CD4-positive, alpha-beta memory T cell (primary cell): ENCODE results near the gene TAF1B. TPM values are rescaled to one million over a fixed set of nuclear protein-coding genes. Genes with fewer than 3 reads are reported as not detected.

Experiments used
- CTCF ChIA-PET: fragments of 350-600 bp; sonication (Branson Sonifier 250); formaldehyde crosslinking; loops from one replicate; lab custom pipeline; 2021; ENCODE audit warnings: inconsistent platforms; ENCODE audit not compliant: partially characterized antibody; lab: Charles Lee
- POLR2A ChIA-PET: fragments of 350-600 bp; sonication (Branson Sonifier 250); formaldehyde crosslinking; loops from one replicate; lab custom pipeline; 2021; ENCODE audit not compliant: partially characterized antibody; lab: Charles Lee
- DNase-seq, 5 donors: peaks; one replicate each; pipeline versions ENCODE4 v3.0.0 to v3.0.0-alpha.2; 2020 to 2022; ENCODE audit warnings: mixed read lengths in 1 of 5
- H3K27ac ChIP-seq: one replicate; pipeline ENCODE4 v1.7.0; 2013; ENCODE audit warnings: low read depth, low read length
- H3K27me3 ChIP-seq: 2 replicates; pipeline ENCODE4 v1.7.0; 2013; ENCODE audit warnings: mild to moderate bottlenecking, low read length, moderate library complexity; ENCODE audit not compliant: insufficient read depth
- H3K36me3 ChIP-seq: 2 replicates; pipeline ENCODE4 v1.7.0; 2013; ENCODE audit warnings: mild to moderate bottlenecking, low read length, moderate library complexity; ENCODE audit not compliant: insufficient read depth
- H3K4me1 ChIP-seq: 2 replicates; pipeline ENCODE4 v1.7.0; 2013; ENCODE audit warnings: mild to moderate bottlenecking, low read length, moderate library complexity; ENCODE audit not compliant: insufficient read depth
- H3K4me3 ChIP-seq, 2 donors: one replicate each; pipeline ENCODE4 v1.7.0; 2013; ENCODE audit warnings: low read length in 2 of 2, mild to moderate bottlenecking in 1 of 2
- H3K9me3 ChIP-seq, 2 donors: one replicate each; pipeline ENCODE4 v1.7.0; 2013; ENCODE audit warnings: low read length in 2 of 2, control low read depth in 1 of 2; ENCODE audit not compliant: control insufficient read depth in 1 of 2
- H3K27ac Mint-ChIP-seq, 7 donors: one replicate each; pipeline ENCODE4 v1.8.0; 2020 to 2021; ENCODE audit warnings: mixed read lengths in 7 of 7, mild to moderate bottlenecking in 6 of 7, inconsistent platforms in 3 of 7, moderate library complexity in 3 of 7
- H3K27me3 Mint-ChIP-seq, 2 donors: one replicate each; pipeline ENCODE4 v1.8.0; 2020 to 2021; ENCODE audit warnings: mixed read lengths in 2 of 2
- H3K36me3 Mint-ChIP-seq, 2 donors: one replicate each; pipeline ENCODE4 v1.8.0; 2020 to 2021; ENCODE audit warnings: mixed read lengths in 2 of 2, inconsistent platforms in 1 of 2, mild to moderate bottlenecking in 1 of 2
- H3K4me1 Mint-ChIP-seq, 4 donors: one replicate each; pipeline ENCODE4 v1.8.0; 2020 to 2021; ENCODE audit warnings: mixed read lengths in 4 of 4, mild to moderate bottlenecking in 1 of 4
- H3K4me3 Mint-ChIP-seq, 8 donors: one replicate each; pipeline ENCODE4 v1.8.0; 2020 to 2021; ENCODE audit warnings: mixed read lengths in 8 of 8, mild to moderate bottlenecking in 7 of 8, moderate library complexity in 6 of 8, inconsistent platforms in 3 of 8
- H3K9me3 Mint-ChIP-seq, 8 donors: one replicate each; pipeline ENCODE4 v1.8.0; 2020 to 2021; ENCODE audit warnings: mixed read lengths in 8 of 8, mild to moderate bottlenecking in 5 of 8, inconsistent platforms in 3 of 8, moderate library complexity in 1 of 8
- intact Hi-C: fragments of 100-400 bp; cut with micrococcal nuclease; formaldehyde crosslinking; loops from one replicate; pipeline ENCODE4 v1.15.1; 2023
- polyA plus RNA-seq, 2 donors: library from polyadenylated mRNA; unstranded; fragments of 300-500 nt; fragmentation: Illumina TruSeq; gene quantifications; one replicate each; pipeline ENCODE4 v1.2.3, GENCODE V29; 2021
- total RNA-seq, 2 experiments: library from RNA; stranded (reverse); gene quantifications; one replicate each; pipeline ENCODE4 v1.2.3, GENCODE V29; 2021

TAF1B gene
- total RNA-seq: 10 to 100 TPM; 23.5 to 23.9 TPM
- polyA plus RNA-seq: 10 to 100 TPM in 1 of 2 donors, 1 to 10 TPM in 1; 4.1 to 12.2 TPM

GRCh38 chr2:9843229-9844035 lies at the start of gene TAF1B:
TSS of gene TAF1B (plus strand) at chr2:9843474. CDS start at chr2:9843542, 68 bp downstream.
- Histone ChIP-seq H3K36me3 (peaks cover 8% of the 10 kb centered on the region), H3K9me3 (no peaks in the 10 kb centered on the region), H3K4me1 (peaks cover 41% of the 10 kb centered on the region), H3K4me3 (peak within 1 kb of the TSS; percentile 85 to 92), H3K27ac (peak within 1 kb of the TSS; percentile 76), H3K27me3 (no peaks in the 10 kb centered on the region)
- ChIA-PET CTCF (interaction anchor here (0.8 to 3.8 kb wide), 18 partner anchors 9 to 370 kb away, joined by 3 to 19 read pairs (median 3); partner anchors contain the start of gene IAH1), POLR2A (interaction anchor here (0.7 to 3.1 kb wide), 20 partner anchors 12 to 1312 kb away, joined by 3 to 21 read pairs (median 4); partner anchors contain the start of genes ADAM17, CPSF3, IAH1 and ITGB1BP1)
- intact Hi-C loops: loop anchor here (1.0 to 5.0 kb wide), 4 partner anchors 29 to 421 kb away; partner anchors contain the start of genes CPSF3, GRHL1 and ITGB1BP1
- peaks cover 32 to 50% (median 40%) of the 10 kb centered on the region in 4 donors for H3K4me1 Mint-ChIP-seq
- H3K36me3 Mint-ChIP-seq: peaks cover 9 to 38% of the 10 kb centered on the region in 2 donors
- H3K9me3 Mint-ChIP-seq: no peaks in the 10 kb centered on the region
- peak within 1 kb of the TSS; percentile 82 to 97 (median 93) for H3K27ac Mint-ChIP-seq
- no peaks in the 10 kb centered on the region for H3K27me3 Mint-ChIP-seq
- H3K4me3 Mint-ChIP-seq: peak within 1 kb of the TSS; percentile 91 to 97 (median 94)
- peak; percentile 82 to 84 (median 83) for DNase-seq

DNA sequence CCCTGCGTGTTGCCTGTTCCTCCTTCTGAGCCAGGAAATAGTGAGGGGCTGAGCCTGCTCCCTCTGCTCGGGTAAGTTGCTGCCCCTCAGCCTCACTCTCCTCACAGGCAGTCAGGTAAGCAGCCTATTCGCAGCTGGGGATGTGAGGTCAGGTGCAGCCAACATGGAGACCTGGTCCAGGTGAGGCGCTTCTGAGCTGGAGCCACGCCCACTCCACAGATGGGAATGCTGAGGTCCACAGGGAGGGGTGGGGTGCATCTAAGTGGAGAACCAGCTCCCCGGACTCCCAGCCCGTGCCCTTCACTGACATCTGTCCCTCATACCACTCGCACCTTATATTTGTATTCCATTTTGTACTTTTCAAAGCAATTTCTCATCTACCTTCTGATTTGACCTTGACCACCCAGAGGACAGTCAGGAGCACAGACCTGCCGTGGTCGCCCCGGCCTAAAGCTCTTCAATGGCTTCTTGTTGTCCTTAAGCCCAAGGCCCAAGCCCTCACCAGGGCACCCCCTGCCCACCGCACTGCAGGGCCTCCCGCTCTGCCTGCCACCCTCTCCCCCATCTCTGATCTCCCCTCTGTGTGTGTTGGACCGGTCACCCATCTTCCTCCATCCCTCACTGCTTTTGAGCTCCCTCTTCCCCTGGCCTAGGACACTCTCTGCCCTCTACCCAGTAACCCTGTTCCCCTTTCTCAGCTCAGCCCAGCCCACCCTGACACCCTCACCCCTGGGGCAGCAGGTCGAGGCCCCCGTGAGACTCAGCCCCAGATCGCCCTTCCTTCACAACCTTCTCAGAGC lies 49.2 kb upstream of the TAF1B start:
- no peak overlapping the region for H3K27ac ChIP-seq
- Mint-ChIP-seq H3K4me1 (peaks cover 9 to 18% (median 14%) of the 10 kb centered on the region in 4 donors), H3K27ac (peak overlapping the region in 2 of 7 donors; percentile 43 to 48), H3K36me3 (no peaks in the 10 kb centered on the region), H3K9me3 (no peaks in the 10 kb centered on the region), H3K27me3 (no peaks in the 10 kb centered on the region), H3K4me3 (peak overlapping the region in 1 of 8 donors; percentile 13)
- H3K36me3 ChIP-seq: no peaks in the 10 kb centered on the region
- H3K4me1 ChIP-seq: peaks cover 11% of the 10 kb centered on the region
- H3K27me3 ChIP-seq: no peaks in the 10 kb centered on the region
- ChIA-PET CTCF (interaction anchor here (1.1 to 1.5 kb wide), 3 partner anchors 20 to 278 kb away, joined by 3 to 4 read pairs (median 3); no protein-coding TSS in a partner anchor), POLR2A (interaction anchor here (1.2 kb wide), 1 partner anchor 164 kb away, joined by 3 read pairs; the partner anchor contains the start of gene YWHAQ)
- H3K9me3 ChIP-seq: no peaks in the 10 kb centered on the region
- DNase-seq: no peak
- no peak overlapping the region for H3K4me3 ChIP-seq
- intact Hi-C loops: no loop called here

DNA sequence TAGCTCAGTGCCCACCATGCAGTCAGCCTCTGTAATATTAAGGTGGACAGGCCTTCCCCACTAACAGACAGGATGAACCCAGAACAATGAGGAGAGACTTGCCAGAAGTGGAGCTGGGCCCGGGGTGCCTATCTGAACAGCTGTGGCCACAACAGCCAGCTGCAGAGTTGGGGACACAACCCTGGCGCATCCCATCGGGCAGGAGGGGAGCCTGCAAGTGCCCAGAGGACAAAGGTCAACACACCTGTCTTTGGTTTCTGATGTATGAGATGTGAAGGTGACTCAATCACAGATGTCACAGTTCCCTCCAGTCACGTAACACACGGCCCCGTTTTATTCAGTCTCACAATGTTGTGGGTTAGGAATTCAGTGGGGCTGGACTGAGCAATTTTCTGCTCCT lies 48.2 kb upstream of the TAF1B start:
- H3K27ac Mint-ChIP-seq: no peak overlapping the region
- Histone ChIP-seq H3K27ac (no peak overlapping the region), H3K9me3 (no peaks in the 10 kb centered on the region), H3K36me3 (no peaks in the 10 kb centered on the region), H3K4me3 (no peak overlapping the region), H3K4me1 (peaks cover 21% of the 10 kb centered on the region), H3K27me3 (no peaks in the 10 kb centered on the region)
- H3K9me3 Mint-ChIP-seq: no peaks in the 10 kb centered on the region
- H3K36me3 Mint-ChIP-seq: no peaks in the 10 kb centered on the region
- ChIA-PET CTCF (interaction anchor here (1.1 to 1.5 kb wide), 3 partner anchors 19 to 277 kb away, joined by 3 to 4 read pairs (median 3); no protein-coding TSS in a partner anchor), POLR2A (no interaction called here)
- intact Hi-C loops: loop anchor here (5.0 kb wide), 1 partner anchor 588 kb away; the partner anchor contains the start of gene ASAP2
- no peak for DNase-seq
- H3K4me3 Mint-ChIP-seq: no peak overlapping the region
- H3K27me3 Mint-ChIP-seq: no peaks in the 10 kb centered on the region
- peaks cover 17 to 28% (median 23%) of the 10 kb centered on the region in 4 donors for H3K4me1 Mint-ChIP-seq

DNA sequence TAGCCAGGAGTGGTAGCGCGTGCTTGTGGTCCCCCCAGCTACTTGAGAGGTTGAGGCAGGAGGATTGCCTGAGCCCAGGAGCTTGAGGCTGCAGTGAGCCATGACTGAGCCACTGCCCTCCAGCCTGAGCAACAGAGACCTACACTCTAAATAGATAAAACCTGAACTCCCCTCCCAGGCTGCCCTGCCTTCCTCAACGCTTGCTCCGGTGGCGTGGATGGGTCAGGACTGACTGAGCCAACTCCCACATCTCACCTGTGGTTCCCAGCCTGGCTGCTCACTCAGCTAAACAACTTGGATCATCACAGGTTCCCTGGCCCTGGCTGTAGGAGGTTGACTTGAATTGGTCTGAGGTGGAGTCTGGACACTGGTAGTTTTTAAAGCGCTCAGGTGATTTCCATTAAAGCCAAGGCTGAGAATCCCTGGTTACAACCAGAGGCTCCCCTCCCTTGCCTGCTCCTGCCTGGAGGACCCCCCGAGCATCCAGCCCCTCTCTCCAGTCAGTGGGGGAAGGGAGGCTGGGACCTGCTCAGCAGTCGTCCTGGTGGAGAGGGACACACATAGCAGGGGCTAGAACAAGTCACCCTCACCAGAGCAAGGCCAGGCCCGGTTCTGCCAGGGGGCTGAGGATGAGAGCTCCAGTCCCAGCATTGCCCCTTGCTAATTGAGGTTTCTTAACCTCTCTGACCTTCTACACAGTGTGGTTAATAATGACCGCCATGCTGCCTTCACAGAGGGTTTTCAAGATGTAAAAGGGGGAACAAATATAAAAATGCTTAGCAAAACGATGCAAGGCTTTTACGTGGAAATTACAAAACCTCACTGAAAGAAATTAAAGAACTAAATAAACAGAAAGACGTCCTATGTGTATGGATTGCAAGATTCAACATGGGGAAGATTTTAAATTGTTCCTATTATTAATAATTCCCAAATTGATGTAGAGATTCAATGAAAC lies 46.9 kb upstream of the TAF1B start:
- Mint-ChIP-seq H3K9me3 (no peaks in the 10 kb centered on the region), H3K27ac (peak overlapping the region in 1 of 7 donors; percentile 16), H3K4me1 (peaks cover 21 to 40% (median 32%) of the 10 kb centered on the region in 4 donors), H3K27me3 (no peaks in the 10 kb centered on the region), H3K4me3 (no peak overlapping the region), H3K36me3 (no peaks in the 10 kb centered on the region)
- ChIA-PET CTCF (interaction anchor here (1.2 kb wide), 1 partner anchor 26 kb away, joined by 3 read pairs; no protein-coding TSS in a partner anchor), POLR2A (no interaction called here)
- intact Hi-C loops: loop anchor here (5.0 kb wide), 1 partner anchor 589 kb away; the partner anchor contains the start of gene ASAP2
- H3K36me3 ChIP-seq: no peaks in the 10 kb centered on the region
- H3K4me3 ChIP-seq: no peak overlapping the region
- H3K27ac ChIP-seq: no peak overlapping the region
- no peaks in the 10 kb centered on the region for H3K9me3 ChIP-seq
- H3K27me3 ChIP-seq: no peaks in the 10 kb centered on the region
- DNase-seq: no peak
- H3K4me1 ChIP-seq: peaks cover 34% of the 10 kb centered on the region

- intact Hi-C loops: loop anchor here (5.0 kb wide), 1 partner anchor 590 kb away; the partner anchor contains the start of gene ASAP2
- no peak overlapping the region for H3K4me3 ChIP-seq
- no peaks in the 10 kb centered on the region for H3K9me3 Mint-ChIP-seq
- no peaks in the 10 kb centered on the region for H3K27me3 ChIP-seq
- H3K27ac Mint-ChIP-seq: no peak overlapping the region
- peaks cover 39% of the 10 kb centered on the region for H3K4me1 ChIP-seq
- ChIA-PET POLR2A (no interaction called here), CTCF (interaction anchor here (1.0 to 9.9 kb wide), 3 partner anchors 10 to 27 kb away, joined by 3 to 91 read pairs (median 3); no protein-coding TSS in a partner anchor)
- H3K9me3 ChIP-seq: no peaks in the 10 kb centered on the region
- H3K36me3 Mint-ChIP-seq: no peaks in the 10 kb centered on the region
- no peaks in the 10 kb centered on the region for H3K27me3 Mint-ChIP-seq
- H3K27ac ChIP-seq: no peak overlapping the region
- H3K4me3 Mint-ChIP-seq: no peak overlapping the region
- DNase-seq: no peak
- H3K36me3 ChIP-seq: no peaks in the 10 kb centered on the region
- H3K4me1 Mint-ChIP-seq: peaks cover 21 to 48% (median 34%) of the 10 kb centered on the region in 4 donors
Observed at GRCh38 chr2:9797086-9797485, 46.2 kb upstream of the TAF1B start.
